Measurements from ENCODE around the gene RAB20.

GRCh38 chr13:110528911-110529310 lies 32.6 kb downstream of the RAB20 start:
- TF ChIP-seq, protein P1, sequence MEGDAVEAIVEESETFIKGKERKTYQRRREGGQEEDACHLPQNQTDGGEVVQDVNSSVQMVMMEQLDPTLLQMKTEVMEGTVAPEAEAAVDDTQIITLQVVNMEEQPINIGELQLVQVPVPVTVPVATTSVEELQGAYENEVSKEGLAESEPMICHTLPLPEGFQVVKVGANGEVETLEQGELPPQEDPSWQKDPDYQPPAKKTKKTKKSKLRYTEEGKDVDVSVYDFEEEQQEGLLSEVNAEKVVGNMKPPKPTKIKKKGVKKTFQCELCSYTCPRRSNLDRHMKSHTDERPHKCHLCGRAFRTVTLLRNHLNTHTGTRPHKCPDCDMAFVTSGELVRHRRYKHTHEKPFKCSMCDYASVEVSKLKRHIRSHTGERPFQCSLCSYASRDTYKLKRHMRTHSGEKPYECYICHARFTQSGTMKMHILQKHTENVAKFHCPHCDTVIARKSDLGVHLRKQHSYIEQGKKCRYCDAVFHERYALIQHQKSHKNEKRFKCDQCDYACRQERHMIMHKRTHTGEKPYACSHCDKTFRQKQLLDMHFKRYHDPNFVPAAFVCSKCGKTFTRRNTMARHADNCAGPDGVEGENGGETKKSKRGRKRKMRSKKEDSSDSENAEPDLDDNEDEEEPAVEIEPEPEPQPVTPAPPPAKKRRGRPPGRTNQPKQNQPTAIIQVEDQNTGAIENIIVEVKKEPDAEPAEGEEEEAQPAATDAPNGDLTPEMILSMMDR (conservative IDR thresholded peaks at IDR 0.05; ENCODE audit: low read length), result no peak
- TF ChIP-seq EZH2phosphoT487 (IDR thresholded peaks at IDR 0.05; ENCODE audit: borderline replicate concordance), result no peak
